ENCODE results near the gene TULP1.
A peak's percentile ranks its signal among the peaks of the same experiment; 100 is the strongest.

TULP1 gene

DNA sequence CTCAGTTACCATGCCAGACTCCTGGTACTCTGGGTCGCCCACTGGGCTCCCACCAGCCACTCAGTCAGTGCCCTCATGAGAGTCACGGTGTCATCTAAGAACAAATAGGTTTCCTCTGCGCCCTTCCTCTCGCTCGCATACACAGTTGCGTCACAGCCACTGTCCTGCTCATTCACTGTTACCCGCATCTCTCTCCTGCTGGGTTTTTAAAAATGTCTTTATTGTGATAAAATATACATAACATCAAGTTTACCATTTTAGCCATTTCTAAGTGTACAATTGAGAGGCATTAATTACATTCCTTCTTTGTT, 19.8 kb downstream of the TULP1 start:
- Histone ChIP-seq H3K4me1 (ENCODE audit: control insufficient read depth in 2 of 2, insufficient read depth in 2 of 2, low read length in 2 of 2) (peaks cover 40 to 51% of the 10 kb centered on the region in 2 donors), H3K9ac (ENCODE audit: low read depth in 1 of 2, low read length in 2 of 2) (no peak overlapping the region), H3K27ac (ENCODE audit: low read depth in 2 of 2, low read length in 2 of 2) (peak overlapping the region; percentile 75 to 77), H3K27me3 (ENCODE audit: control insufficient read depth in 2 of 2, insufficient read depth in 2 of 2, low read length in 2 of 2) (no peaks in the 10 kb centered on the region), H3K36me3 (ENCODE audit: control insufficient read depth in 2 of 2, insufficient read depth in 2 of 2, low read length in 2 of 2) (peaks cover 0 to 4% of the 10 kb centered on the region in 2 donors), H3K4me3 (ENCODE audit: low read length in 2 of 2) (no peak overlapping the region), H3K9me3 (ENCODE audit: control insufficient read depth in 2 of 2, low read length in 2 of 2) (no peaks in the 10 kb centered on the region)

DNA sequence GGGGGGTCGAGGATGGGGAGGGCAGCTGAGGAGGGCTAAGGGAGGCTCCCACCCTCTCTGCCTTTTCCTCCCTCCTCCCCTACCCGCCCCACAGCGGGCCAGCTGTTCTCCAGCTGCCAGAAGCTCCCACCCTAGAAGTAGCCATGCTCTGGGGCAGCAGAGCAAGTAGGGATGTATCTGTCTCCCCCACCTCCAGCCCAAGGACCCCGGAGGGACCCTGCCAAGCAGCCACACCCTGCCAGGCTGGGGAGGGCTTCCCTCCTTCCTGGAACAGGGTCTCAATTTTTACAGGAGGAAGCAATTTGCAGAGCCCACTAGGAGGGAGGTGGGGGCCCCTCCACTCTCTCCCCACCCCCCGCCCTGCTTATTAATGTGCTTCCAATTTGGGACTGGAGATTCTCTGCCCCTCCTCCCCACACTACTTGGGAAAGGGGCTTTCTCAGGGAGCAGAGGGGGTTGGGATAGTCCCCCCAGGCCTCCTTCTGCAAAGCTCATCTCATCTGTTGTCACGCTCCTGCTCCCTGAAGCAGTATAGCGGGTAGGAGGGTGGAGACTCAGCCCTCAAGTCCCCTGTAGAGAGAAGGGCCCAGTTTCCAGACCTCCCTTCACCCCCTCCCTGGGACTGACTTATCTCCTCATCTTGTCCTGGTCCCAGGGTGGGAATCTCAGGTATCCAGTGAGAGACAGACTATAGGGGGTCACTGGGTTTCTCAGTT, 20.3 kb downstream of the TULP1 start:
- H3K27ac ChIP-seq (ENCODE audit: low read depth in 2 of 2, low read length in 2 of 2) = peak overlapping the region; percentile 75 to 77
- no peaks in the 10 kb centered on the region for H3K27me3 ChIP-seq (ENCODE audit: control insufficient read depth in 2 of 2, insufficient read depth in 2 of 2, low read length in 2 of 2)
- H3K9me3 ChIP-seq (ENCODE audit: control insufficient read depth in 2 of 2, low read length in 2 of 2) = no peaks in the 10 kb centered on the region
- H3K4me3 ChIP-seq (ENCODE audit: low read length in 2 of 2) = no peak overlapping the region
- peak overlapping the region in 1 of 2 donors; percentile 53 for H3K9ac ChIP-seq (ENCODE audit: low read depth in 1 of 2, low read length in 2 of 2)
- peaks cover 42 to 55% of the 10 kb centered on the region in 2 donors for H3K4me1 ChIP-seq (ENCODE audit: control insufficient read depth in 2 of 2, insufficient read depth in 2 of 2, low read length in 2 of 2)
- peaks cover 0 to 4% of the 10 kb centered on the region in 2 donors for H3K36me3 ChIP-seq (ENCODE audit: control insufficient read depth in 2 of 2, insufficient read depth in 2 of 2, low read length in 2 of 2)

DNA sequence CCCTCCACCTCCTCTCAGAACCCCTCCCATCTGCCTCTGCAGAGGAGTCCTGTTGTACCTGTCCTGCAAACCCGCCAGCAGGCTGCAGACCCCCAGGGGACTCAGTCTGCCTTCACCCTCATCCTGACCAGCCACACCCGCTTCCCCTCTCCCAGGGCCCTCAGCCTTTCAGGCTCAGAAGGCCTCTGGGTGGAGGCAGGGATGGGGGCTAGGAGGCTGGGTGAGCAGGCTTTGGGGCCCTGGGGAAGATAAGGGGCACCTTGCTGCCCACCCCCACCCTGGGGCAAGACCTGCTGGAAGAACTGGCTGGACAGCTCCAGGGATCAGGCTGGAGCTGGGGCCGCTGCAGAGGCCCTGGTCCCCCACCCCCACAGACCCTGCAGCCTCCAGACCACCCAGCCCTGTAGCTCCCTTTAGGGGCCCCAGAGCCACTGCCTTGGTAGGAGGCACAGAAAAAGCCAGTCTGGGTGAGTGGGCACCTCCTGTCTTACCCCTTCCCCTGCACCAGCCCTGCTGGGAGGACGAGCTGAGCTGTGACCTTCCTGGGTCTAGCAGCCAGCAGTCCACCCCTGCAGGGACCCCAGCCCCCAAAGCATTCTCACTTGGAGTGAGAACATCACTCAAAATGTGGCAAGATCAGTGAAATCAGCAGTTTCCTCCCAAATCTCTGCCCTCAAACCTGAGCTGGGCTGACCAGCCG, 21.0 kb downstream of the TULP1 start:
- Histone ChIP-seq H3K27me3 (ENCODE audit: control insufficient read depth in 2 of 2, insufficient read depth in 2 of 2, low read length in 2 of 2) (no peaks in the 10 kb centered on the region), H3K9me3 (ENCODE audit: control insufficient read depth in 2 of 2, low read length in 2 of 2) (no peaks in the 10 kb centered on the region), H3K4me1 (ENCODE audit: control insufficient read depth in 2 of 2, insufficient read depth in 2 of 2, low read length in 2 of 2) (peaks cover 49 to 62% of the 10 kb centered on the region in 2 donors), H3K9ac (ENCODE audit: low read depth in 1 of 2, low read length in 2 of 2) (peak overlapping the region in 1 of 2 donors; percentile 31), H3K4me3 (ENCODE audit: low read length in 2 of 2) (no peak overlapping the region), H3K36me3 (ENCODE audit: control insufficient read depth in 2 of 2, insufficient read depth in 2 of 2, low read length in 2 of 2) (peaks cover 0 to 4% of the 10 kb centered on the region in 2 donors), H3K27ac (ENCODE audit: low read depth in 2 of 2, low read length in 2 of 2) (peak overlapping the region; percentile 75 to 77)

GRCh38 chr6:35490821-35491557, 21.7 kb downstream of the TULP1 start:
- H3K27me3 ChIP-seq (ENCODE audit: control insufficient read depth in 2 of 2, insufficient read depth in 2 of 2, low read length in 2 of 2) = no peaks in the 10 kb centered on the region
- peak overlapping the region in 1 of 2 donors; percentile 29 for H3K9ac ChIP-seq (ENCODE audit: low read depth in 1 of 2, low read length in 2 of 2)
- peaks cover 56 to 68% of the 10 kb centered on the region in 2 donors for H3K4me1 ChIP-seq (ENCODE audit: control insufficient read depth in 2 of 2, insufficient read depth in 2 of 2, low read length in 2 of 2)
- H3K4me3 ChIP-seq (ENCODE audit: low read length in 2 of 2) = no peak overlapping the region
- peak overlapping the region; percentile 75 to 77 for H3K27ac ChIP-seq (ENCODE audit: low read depth in 2 of 2, low read length in 2 of 2)
- H3K36me3 ChIP-seq (ENCODE audit: control insufficient read depth in 2 of 2, insufficient read depth in 2 of 2, low read length in 2 of 2) = peaks cover 0 to 4% of the 10 kb centered on the region in 2 donors
- H3K9me3 ChIP-seq (ENCODE audit: control insufficient read depth in 2 of 2, low read length in 2 of 2) = no peaks in the 10 kb centered on the region

DNA sequence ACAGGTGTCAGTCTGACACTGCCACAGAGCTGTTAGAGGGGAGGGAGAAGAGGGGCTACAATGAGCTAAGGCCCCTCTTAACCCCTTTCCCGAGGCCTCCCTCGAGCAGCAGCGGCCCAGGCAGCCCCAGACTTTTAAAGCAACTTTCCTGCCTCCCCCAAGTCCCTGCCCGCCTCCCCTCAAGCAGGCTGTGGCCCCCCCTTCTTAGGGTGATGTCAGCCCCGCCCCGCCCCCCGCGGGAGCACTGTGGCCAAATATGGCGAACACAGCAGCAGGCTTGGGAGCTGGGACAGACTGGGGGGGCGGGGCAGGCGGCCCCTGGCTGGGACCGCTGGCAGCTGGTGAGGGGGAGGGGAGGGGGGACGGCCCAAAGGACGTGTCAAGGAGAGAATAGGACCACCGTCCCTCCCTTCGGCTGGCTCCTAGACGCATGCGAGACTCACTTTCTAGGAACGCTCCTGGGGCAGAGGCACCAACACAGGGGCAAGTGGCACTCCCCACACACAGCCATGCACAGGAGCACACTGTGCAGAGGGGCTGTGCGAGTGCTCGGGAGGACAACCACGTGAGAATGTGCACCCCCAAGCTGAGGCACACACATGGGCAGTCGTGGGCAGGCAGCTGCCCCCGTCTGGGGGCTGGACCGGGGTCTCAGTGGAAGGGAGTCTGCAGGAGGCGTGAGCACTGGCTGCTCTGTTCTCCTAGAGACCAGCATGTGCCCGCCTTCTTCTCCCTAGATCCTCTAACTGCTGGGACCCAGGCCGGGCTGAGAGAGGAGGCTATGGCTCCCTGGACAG, 22.5 kb downstream of the TULP1 start:
- Histone ChIP-seq H3K4me1 (ENCODE audit: control insufficient read depth in 2 of 2, insufficient read depth in 2 of 2, low read length in 2 of 2) (peaks cover 61 to 68% of the 10 kb centered on the region in 2 donors), H3K36me3 (ENCODE audit: control insufficient read depth in 2 of 2, insufficient read depth in 2 of 2, low read length in 2 of 2) (peaks cover 0 to 4% of the 10 kb centered on the region in 2 donors), H3K27me3 (ENCODE audit: control insufficient read depth in 2 of 2, insufficient read depth in 2 of 2, low read length in 2 of 2) (no peaks in the 10 kb centered on the region), H3K9ac (ENCODE audit: low read depth in 1 of 2, low read length in 2 of 2) (peak overlapping the region in 1 of 2 donors; percentile 29), H3K4me3 (ENCODE audit: low read length in 2 of 2) (no peak overlapping the region), H3K9me3 (ENCODE audit: control insufficient read depth in 2 of 2, low read length in 2 of 2) (no peaks in the 10 kb centered on the region), H3K27ac (ENCODE audit: low read depth in 2 of 2, low read length in 2 of 2) (peak overlapping the region; percentile 75 to 77)

- Histone ChIP-seq H3K27me3 (ENCODE audit: control insufficient read depth in 2 of 2, insufficient read depth in 2 of 2, low read length in 2 of 2) (no peaks in the 10 kb centered on the region), H3K36me3 (ENCODE audit: control insufficient read depth in 2 of 2, insufficient read depth in 2 of 2, low read length in 2 of 2) (peaks cover under 1 to 8% of the 10 kb centered on the region in 2 donors), H3K4me1 (ENCODE audit: control insufficient read depth in 2 of 2, insufficient read depth in 2 of 2, low read length in 2 of 2) (peaks cover 59 to 63% of the 10 kb centered on the region in 2 donors), H3K9ac (ENCODE audit: low read depth in 1 of 2, low read length in 2 of 2) (peak overlapping the region; percentile 32 to 49), H3K4me3 (ENCODE audit: low read length in 2 of 2) (no peak overlapping the region), H3K9me3 (ENCODE audit: control insufficient read depth in 2 of 2, low read length in 2 of 2) (no peaks in the 10 kb centered on the region), H3K27ac (ENCODE audit: low read depth in 2 of 2, low read length in 2 of 2) (peak overlapping the region; percentile 59 to 96)
Measured at GRCh38 chr6:35489066-35489465, 23.6 kb downstream of the TULP1 start.

DNA sequence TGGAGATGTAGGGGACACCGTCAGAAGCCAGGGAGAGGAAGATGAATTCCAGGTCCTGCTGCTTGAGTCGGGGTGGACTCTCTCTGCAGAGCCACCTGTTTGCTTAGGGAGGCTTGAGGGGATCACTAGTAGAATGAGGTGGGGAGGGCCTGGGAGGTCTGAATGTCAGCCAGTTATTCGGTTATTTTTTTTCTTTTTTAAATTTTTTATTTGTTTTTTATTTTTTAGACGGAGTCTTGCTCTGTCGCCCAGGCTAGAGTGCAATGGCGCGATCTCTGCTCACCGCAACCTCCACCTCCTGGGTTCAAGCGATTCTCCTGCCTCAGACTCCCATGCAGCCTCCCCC, 24.2 kb downstream of the TULP1 start:
- Histone ChIP-seq H3K27me3 (ENCODE audit: control insufficient read depth in 2 of 2, insufficient read depth in 2 of 2, low read length in 2 of 2) (no peaks in the 10 kb centered on the region), H3K4me3 (ENCODE audit: low read length in 2 of 2) (peak overlapping the region in 1 of 2 donors; percentile 37), H3K27ac (ENCODE audit: low read depth in 2 of 2, low read length in 2 of 2) (peak overlapping the region; percentile 96 to 98), H3K9me3 (ENCODE audit: control insufficient read depth in 2 of 2, low read length in 2 of 2) (no peaks in the 10 kb centered on the region), H3K36me3 (ENCODE audit: control insufficient read depth in 2 of 2, insufficient read depth in 2 of 2, low read length in 2 of 2) (peaks cover 4 to 6% of the 10 kb centered on the region in 2 donors), H3K9ac (ENCODE audit: low read depth in 1 of 2, low read length in 2 of 2) (peak overlapping the region; percentile 74 to 75), H3K4me1 (ENCODE audit: control insufficient read depth in 2 of 2, insufficient read depth in 2 of 2, low read length in 2 of 2) (peaks cover 54 to 57% of the 10 kb centered on the region in 2 donors)

DNA sequence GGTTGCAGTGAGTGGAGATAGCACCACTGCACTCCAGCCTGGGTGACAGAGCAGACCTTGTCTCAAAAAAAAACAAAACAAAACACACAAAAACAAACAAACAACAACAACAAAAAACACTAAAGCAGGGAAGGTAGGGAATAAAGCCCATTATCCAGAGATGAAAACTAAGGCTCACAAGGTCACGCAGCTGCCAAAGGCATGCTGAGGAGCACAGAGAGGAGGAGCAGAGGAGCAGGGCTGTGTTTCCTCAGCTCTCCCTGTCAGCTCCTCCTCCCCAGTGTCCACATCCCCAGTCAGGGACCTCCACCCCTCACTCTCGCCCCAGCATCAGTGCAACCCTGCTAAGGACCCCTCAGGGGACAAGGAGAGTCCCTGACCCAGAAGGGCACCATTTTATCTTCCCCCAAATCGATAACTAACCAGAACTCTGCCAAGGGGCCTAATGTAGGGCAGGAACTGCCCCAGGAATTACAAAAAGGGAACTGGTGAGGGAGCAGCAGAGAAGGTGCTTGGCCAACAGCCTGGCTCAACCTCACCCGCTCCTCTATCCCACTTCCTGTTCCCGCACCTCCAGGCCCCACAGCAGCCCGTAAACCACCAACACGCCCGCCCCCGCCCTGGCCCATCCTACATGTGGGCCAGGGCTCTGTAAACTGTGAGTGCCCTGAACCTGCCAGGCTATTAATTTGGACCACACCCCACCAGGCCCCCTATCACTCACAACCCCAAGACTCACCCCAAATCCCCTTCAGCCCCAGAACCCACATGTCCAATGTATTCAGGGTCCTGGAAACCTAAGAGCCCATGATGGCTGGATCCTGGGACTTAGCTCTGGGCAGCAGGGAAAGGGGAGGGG, 24.8 kb downstream of the TULP1 start:
- Histone ChIP-seq H3K27me3 (ENCODE audit: control insufficient read depth in 2 of 2, insufficient read depth in 2 of 2, low read length in 2 of 2) (no peaks in the 10 kb centered on the region), H3K36me3 (ENCODE audit: control insufficient read depth in 2 of 2, insufficient read depth in 2 of 2, low read length in 2 of 2) (peaks cover 4 to 5% of the 10 kb centered on the region in 2 donors), H3K4me3 (ENCODE audit: low read length in 2 of 2) (peak overlapping the region; percentile 37 to 44), H3K9ac (ENCODE audit: low read depth in 1 of 2, low read length in 2 of 2) (peak overlapping the region; percentile 74 to 75), H3K9me3 (ENCODE audit: control insufficient read depth in 2 of 2, low read length in 2 of 2) (no peaks in the 10 kb centered on the region), H3K27ac (ENCODE audit: low read depth in 2 of 2, low read length in 2 of 2) (peak overlapping the region; percentile 96 to 98), H3K4me1 (ENCODE audit: control insufficient read depth in 2 of 2, insufficient read depth in 2 of 2, low read length in 2 of 2) (peaks cover 51% of the 10 kb centered on the region in 2 donors)
